SK-N-SH (cell line): ENCODE results near the gene IL2RA. TPM values are rescaled to one million over a fixed set of nuclear protein-coding genes. Genes with fewer than 3 reads are reported as not detected.

ENCODE experiments used
- CTCF ChIA-PET: fragments of 300-600, 350-600 bp; formaldehyde crosslinking; extraction: SDS; loops from one replicate; lab custom pipeline; 2021; lab: Yijun Ruan, JAX
- POLR2A ChIA-PET: fragments of 350-600 bp; sonication (Branson Sonifier 250); formaldehyde crosslinking; extraction: SDS; loops from one replicate; lab custom pipeline; 2020; ENCODE audit warnings: antibody characterized with exemption, inconsistent platforms; lab: Yijun Ruan, JAX
- DNase-seq: peaks from one replicate; pipeline ENCODE4 v3.0.0; 2012
- H2AFZ ChIP-seq: fragments of 200-600 bp; sonication (generic); 2 replicates; pipeline ENCODE4 v1.8.1; 2016; ENCODE audit warnings: antibody characterized with exemption, mild to moderate bottlenecking, low read depth
- H3F3A ChIP-seq: fragments of 200-600 bp; sonication (generic); replicated peaks from 2 replicates; pipeline ENCODE3; 2016; ENCODE audit warnings: antibody characterized with exemption, mild to moderate bottlenecking; ENCODE audit not compliant: insufficient read depth
- H3K27ac ChIP-seq, 2 experiments: fragments of 200-500 bp in 1 of 2; fragments of 200-600 bp in 1 of 2; sonication (Bioruptor generic) in 1 of 2; sonication (generic), shearing (Covaris generic) in 1 of 2; 2 replicates each; pipeline versions ENCODE4 v1.5.1 to v1.6.1; 2014 to 2016; ENCODE audit warnings: low read depth in 2 of 2, inconsistent platforms in 1 of 2, low read length in 1 of 2, mild to moderate bottlenecking in 1 of 2, mixed read lengths in 1 of 2
- H3K27me3 ChIP-seq: fragments of 200-600 bp; sonication (generic), shearing (Covaris generic); 2 replicates; pipeline ENCODE4 v1.6.1; 2016; ENCODE audit warnings: mixed run types; ENCODE audit not compliant: insufficient read depth
- H3K36me3 ChIP-seq, 2 experiments: fragments of 200-500 bp in 1 of 2; fragments of 200-600 bp in 1 of 2; sonication (Bioruptor generic) in 1 of 2; sonication (generic) in 1 of 2; replicated peaks in 1 of 2; 2 replicates each; pipeline versions ENCODE3 to v1.5.1; 2014 to 2016; ENCODE audit warnings: low read length in 1 of 2, mild to moderate bottlenecking in 1 of 2; ENCODE audit not compliant: insufficient read depth in 2 of 2, control insufficient read depth in 1 of 2
- H3K4me1 ChIP-seq, 2 experiments: fragments of 200-500 bp in 1 of 2; fragments of 200-600 bp in 1 of 2; sonication (Bioruptor generic) in 1 of 2; sonication (generic), shearing (Covaris generic) in 1 of 2; 2 replicates each; pipeline versions ENCODE4 v1.5.1 to v1.6.1; 2014 to 2016; ENCODE audit warnings: low read depth in 1 of 2, low read length in 1 of 2, mixed run types in 1 of 2; ENCODE audit not compliant: insufficient read depth in 2 of 2, control insufficient read depth in 1 of 2
- H3K4me2 ChIP-seq: fragments of 200-600 bp; sonication (generic), shearing (Covaris generic); 2 replicates; pipeline ENCODE4 v1.6.1; 2017; ENCODE audit warnings: mixed run types
- H3K4me3 ChIP-seq, 2 experiments: fragments of 200-500 bp in 1 of 2; fragments of 200-600 bp in 1 of 2; sonication (Bioruptor generic) in 1 of 2; sonication (generic), shearing (Covaris generic) in 1 of 2; 2 replicates each; pipeline versions ENCODE4 v1.5.1 to v1.8.1; 2014 to 2016; ENCODE audit warnings: low read depth in 2 of 2, inconsistent platforms in 1 of 2, low read length in 1 of 2, mild to moderate bottlenecking in 1 of 2, mixed read lengths in 1 of 2, moderate library complexity in 1 of 2
- H3K79me2 ChIP-seq: fragments of 200-600 bp; sonication (generic); 2 replicates; pipeline ENCODE4 v1.8.1; 2017; ENCODE audit warnings: mild to moderate bottlenecking; ENCODE audit not compliant: insufficient read depth
- H3K9ac ChIP-seq: fragments of 200-600 bp; sonication (generic); 2 replicates; pipeline ENCODE4 v1.6.1; 2017; ENCODE audit warnings: mixed run types
- H3K9me2 ChIP-seq: fragments of 200-600 bp; sonication (generic); 2 replicates; pipeline ENCODE4 v1.6.1; 2017; ENCODE audit warnings: mixed run types
- H3K9me3 ChIP-seq: fragments of 200-600 bp; sonication (generic); 2 replicates; pipeline ENCODE4 v1.6.1; 2017; ENCODE audit warnings: mixed run types, mild to moderate bottlenecking, moderate library complexity
- H4K20me1 ChIP-seq: fragments of 200-600 bp; sonication (generic); 2 replicates; pipeline ENCODE4 v1.6.1; 2017; ENCODE audit warnings: mild to moderate bottlenecking, mixed run types; ENCODE audit not compliant: insufficient read depth
- CTCF ChIP-seq: fragments of 200-600 bp; sonication (generic); IDR thresholded peaks from 2 replicates; pipeline ENCODE4 v1.6.1; 2017; ENCODE audit warnings: antibody characterized with exemption, mild to moderate bottlenecking, moderate library complexity
- JUND ChIP-seq: IDR thresholded peaks from 2 replicates; pipeline ENCODE4 v1.4.0; 2012
- MAX ChIP-seq: IDR thresholded peaks from 2 replicates; pipeline ENCODE4 v1.4.0; 2012; ENCODE audit warnings: low read depth
- RAD21 ChIP-seq: IDR thresholded peaks from 2 replicates; pipeline ENCODE4 v1.6.1; 2012; ENCODE audit warnings: mild to moderate bottlenecking, low read length
- REST ChIP-seq: IDR thresholded peaks from 2 replicates; pipeline ENCODE4 v1.6.1; 2012; ENCODE audit warnings: mild to moderate bottlenecking, low read depth, low read length, moderate library complexity
- TEAD4 ChIP-seq: IDR thresholded peaks from 2 replicates; pipeline ENCODE4 v1.4.0; 2012; ENCODE audit warnings: mild to moderate bottlenecking, borderline replicate concordance; ENCODE audit not compliant: insufficient read depth
- YY1 ChIP-seq: IDR thresholded peaks from 2 replicates; pipeline ENCODE4 v1.4.0; 2012; ENCODE audit warnings: low read depth, mild to moderate bottlenecking
- WGBS: methylation state at CpG from one replicate; pipeline ENCODE4 v1.1.6; 2017; ENCODE audit warnings: low lambda C conversion rate; 5-methylcytosine and 5-hydroxymethylcytosine counted together
- polyA plus RNA-seq, 3 experiments: library from polyadenylated mRNA; depleted of rRNA; stranded (reverse); fragments of >200 nt; gene quantifications; 2 replicates each; pipeline ENCODE4 v1.2.3, GENCODE V29; 2012
- TF ChIP-seq, protein P1 (sequence below): fragments of 150-350 bp; IDR thresholded peaks from 2 replicates; pipeline ENCODE4 v1.6.1; 2017; ENCODE audit warnings: antibody characterized with exemption, low read length, low read depth, borderline replicate concordance

IL2RA gene
- polyA plus RNA-seq, 1 of the 3 experiments (the other 2 are of a cell fraction): not detected

DNA sequence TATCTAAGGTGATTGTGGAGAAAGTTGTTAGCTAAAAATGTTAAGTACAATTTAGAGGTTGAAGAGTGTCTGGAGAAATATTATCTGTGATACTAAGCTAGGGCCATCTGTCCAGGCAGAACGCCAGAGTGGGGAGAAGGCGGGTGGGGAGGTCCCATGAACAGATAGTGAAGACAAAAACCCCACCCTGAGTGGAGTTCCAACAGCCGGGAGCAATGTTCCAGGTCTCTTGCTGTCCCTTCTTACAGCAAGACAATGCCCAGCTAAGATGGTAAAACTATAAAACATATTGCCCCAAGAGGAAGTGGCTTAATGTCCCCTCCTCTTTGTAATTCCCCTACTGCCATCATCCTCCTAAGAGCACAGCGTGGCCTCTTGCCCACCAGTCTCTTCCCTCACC lies 74.4 kb downstream of the IL2RA start:
- no peak for DNase-seq
- 33% methylated on average over 4 of the region's 4 CpGs for WGBS
- no peaks in the 10 kb centered on the region for H3K4me1 ChIP-seq
- ChIA-PET CTCF (interaction anchor here (1.0 kb wide), 1 partner anchor 28 kb away, joined by 4 read pairs; no protein-coding TSS in a partner anchor), POLR2A (no interaction called here)
- H3K27ac ChIP-seq: no peak overlapping the region
- no peak overlapping the region for H3K4me2 ChIP-seq
- no peak overlapping the region for H3K9ac ChIP-seq
- no peak overlapping the region for H2AFZ ChIP-seq
- no peaks in the 10 kb centered on the region for H3K9me2 ChIP-seq
- H3K9me3 ChIP-seq: no peaks in the 10 kb centered on the region; the same call in 1 of the 2 replicates
- H3K4me3 ChIP-seq: no peak overlapping the region
- TF ChIP-seq, protein P1, sequence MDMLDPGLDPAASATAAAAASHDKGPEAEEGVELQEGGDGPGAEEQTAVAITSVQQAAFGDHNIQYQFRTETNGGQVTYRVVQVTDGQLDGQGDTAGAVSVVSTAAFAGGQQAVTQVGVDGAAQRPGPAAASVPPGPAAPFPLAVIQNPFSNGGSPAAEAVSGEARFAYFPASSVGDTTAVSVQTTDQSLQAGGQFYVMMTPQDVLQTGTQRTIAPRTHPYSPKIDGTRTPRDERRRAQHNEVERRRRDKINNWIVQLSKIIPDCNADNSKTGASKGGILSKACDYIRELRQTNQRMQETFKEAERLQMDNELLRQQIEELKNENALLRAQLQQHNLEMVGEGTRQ: no peak
- TF ChIP-seq CTCF: no peak
- TF ChIP-seq TEAD4: no peak
- TF ChIP-seq RAD21: no peak
- TF ChIP-seq YY1: no peak
- TF ChIP-seq JUND: no peak
- H4K20me1 ChIP-seq: no peaks in the 10 kb centered on the region
- no peaks in the 10 kb centered on the region for H3F3A ChIP-seq
- H3K79me2 ChIP-seq: no peaks in the 10 kb centered on the region
- H3K27me3 ChIP-seq: peaks cover 18% of the 10 kb centered on the region; the same call in 1 of the 2 replicates
- no peaks in the 10 kb centered on the region for H3K36me3 ChIP-seq

DNA sequence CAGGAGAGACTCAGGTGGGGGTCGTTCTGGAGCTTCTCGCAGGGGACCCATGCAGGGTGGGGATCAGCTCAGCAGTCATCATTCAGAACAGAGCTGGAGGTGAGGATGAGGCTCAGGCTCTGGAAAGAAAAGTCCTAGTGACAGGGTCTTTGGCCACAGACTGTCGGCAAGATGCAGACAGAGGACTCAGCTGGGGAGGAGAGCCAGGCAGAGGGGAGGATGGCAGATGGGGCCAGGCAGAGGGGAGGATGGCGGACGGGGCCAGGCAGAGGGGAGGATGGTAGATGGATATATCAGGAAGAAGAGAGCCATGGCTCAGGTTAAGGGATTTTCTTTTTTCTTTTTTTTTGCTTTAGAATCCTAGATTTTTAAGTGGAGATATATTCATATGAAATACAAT lies 77.1 kb downstream of the IL2RA start:
- no peak for DNase-seq
- Histone ChIP-seq H3K9me2 (no peaks in the 10 kb centered on the region), H3K9ac (no peak overlapping the region), H4K20me1 (no peaks in the 10 kb centered on the region), H3K4me3 (no peak overlapping the region), H3K4me1 (no peaks in the 10 kb centered on the region), H3K27me3 (peaks cover 18% of the 10 kb centered on the region; the same call in 1 of the 2 replicates), H3K4me2 (no peak overlapping the region), H3F3A (no peaks in the 10 kb centered on the region), H2AFZ (no peak overlapping the region), H3K36me3 (no peaks in the 10 kb centered on the region), H3K27ac (no peak overlapping the region), H3K79me2 (no peaks in the 10 kb centered on the region), H3K9me3 (no peaks in the 10 kb centered on the region)
- WGBS: 22% methylated on average over 5 of the region's 5 CpGs
- ChIA-PET POLR2A (interaction anchor here (0.5 kb wide), 1 partner anchor 31 kb away, joined by 5 read pairs; no protein-coding TSS in a partner anchor), CTCF (no interaction called here)
- no peak for TF ChIP-seq MAX
- no peak for TF ChIP-seq REST
